B cell (primary cell): ENCODE measurements around the gene RBBP6.

Experiments
- EZH2 ChIP-seq: IDR thresholded peaks from 2 replicates; pipeline ENCODE4 v1.6.1; 2012; ENCODE audit warnings: borderline replicate concordance, low read depth, mild to moderate bottlenecking, moderate library complexity, low read length; ENCODE audit not compliant: insufficient read depth, poor library complexity, severe bottlenecking
- TF ChIP-seq, protein P1 (sequence below): fragments of 200-600 bp; IDR thresholded peaks from one replicate; pipeline ENCODE4 v1.8.0; 2022; ENCODE audit warnings: antibody characterized with exemption, mild to moderate bottlenecking

DNA sequence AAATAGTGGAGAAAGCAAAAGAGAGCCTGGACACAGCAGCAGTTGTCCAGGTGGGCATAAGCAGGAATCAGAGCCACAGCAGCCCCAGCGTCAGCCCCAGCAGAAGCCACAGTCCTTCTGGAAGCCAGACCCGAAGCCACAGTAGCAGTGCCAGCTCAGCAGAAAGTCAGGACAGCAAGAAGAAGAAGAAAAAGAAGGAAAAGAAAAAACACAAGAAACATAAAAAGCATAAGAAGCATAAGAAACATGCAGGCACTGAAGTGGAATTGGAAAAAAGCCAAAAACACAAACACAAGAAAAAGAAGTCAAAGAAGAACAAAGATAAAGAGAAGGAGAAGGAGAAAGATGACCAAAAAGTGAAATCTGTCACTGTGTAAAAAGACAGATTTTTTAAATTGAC, 32.7 kb downstream of the RBBP6 start:
- TF ChIP-seq, protein P1, sequence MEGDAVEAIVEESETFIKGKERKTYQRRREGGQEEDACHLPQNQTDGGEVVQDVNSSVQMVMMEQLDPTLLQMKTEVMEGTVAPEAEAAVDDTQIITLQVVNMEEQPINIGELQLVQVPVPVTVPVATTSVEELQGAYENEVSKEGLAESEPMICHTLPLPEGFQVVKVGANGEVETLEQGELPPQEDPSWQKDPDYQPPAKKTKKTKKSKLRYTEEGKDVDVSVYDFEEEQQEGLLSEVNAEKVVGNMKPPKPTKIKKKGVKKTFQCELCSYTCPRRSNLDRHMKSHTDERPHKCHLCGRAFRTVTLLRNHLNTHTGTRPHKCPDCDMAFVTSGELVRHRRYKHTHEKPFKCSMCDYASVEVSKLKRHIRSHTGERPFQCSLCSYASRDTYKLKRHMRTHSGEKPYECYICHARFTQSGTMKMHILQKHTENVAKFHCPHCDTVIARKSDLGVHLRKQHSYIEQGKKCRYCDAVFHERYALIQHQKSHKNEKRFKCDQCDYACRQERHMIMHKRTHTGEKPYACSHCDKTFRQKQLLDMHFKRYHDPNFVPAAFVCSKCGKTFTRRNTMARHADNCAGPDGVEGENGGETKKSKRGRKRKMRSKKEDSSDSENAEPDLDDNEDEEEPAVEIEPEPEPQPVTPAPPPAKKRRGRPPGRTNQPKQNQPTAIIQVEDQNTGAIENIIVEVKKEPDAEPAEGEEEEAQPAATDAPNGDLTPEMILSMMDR, result no peak
- no peak for TF ChIP-seq EZH2
